MM.1S (cell line): Measurements from ENCODE around the gene AVP.

Experiments
- DNase-seq: peaks from one replicate; pipeline ENCODE4 v3.0.0-alpha.2; 2015
- H2AFZ ChIP-seq: fragments of 300-600 bp; sonication (generic); 2 replicates; pipeline ENCODE4 v1.6.0; 2016; ENCODE audit warnings: antibody characterized with exemption, low read length
- H3F3A ChIP-seq: fragments of 300-600 bp; sonication (generic); 2 replicates; pipeline ENCODE4 v1.6.1; 2016; ENCODE audit warnings: mild to moderate bottlenecking, antibody characterized with exemption, low read length, moderate library complexity, mixed read lengths; ENCODE audit not compliant: insufficient read depth
- H3K27ac ChIP-seq: fragments of 300-600 bp; sonication (generic); 2 replicates; pipeline ENCODE4 v1.5.1; 2016; ENCODE audit warnings: mild to moderate bottlenecking, low read length
- H3K27me3 ChIP-seq: fragments of 300-600 bp; sonication (generic); replicated peaks from 2 replicates; pipeline ENCODE4 v1.6.0; 2016; ENCODE audit warnings: low read length; ENCODE audit not compliant: insufficient read depth
- H3K36me3 ChIP-seq: fragments of 300-600 bp; sonication (generic); replicated peaks from 2 replicates; pipeline ENCODE4 v1.6.1; 2016; ENCODE audit warnings: mild to moderate bottlenecking, low read length, mixed read lengths; ENCODE audit not compliant: insufficient read depth
- H3K4me1 ChIP-seq: fragments of 300-600 bp; sonication (generic); 2 replicates; pipeline ENCODE4 v1.6.1; 2016; ENCODE audit warnings: low read length, mixed read lengths
- H3K4me2 ChIP-seq: fragments of 300-600 bp; sonication (generic); 2 replicates; pipeline ENCODE4 v1.6.0; 2016; ENCODE audit warnings: low read depth, low read length
- H3K4me3 ChIP-seq: fragments of 300-600 bp; sonication (generic); 2 replicates; pipeline ENCODE4 v1.5.1; 2016; ENCODE audit warnings: low read length, mixed read lengths
- H3K79me2 ChIP-seq: fragments of 300-600 bp; sonication (generic); 2 replicates; pipeline ENCODE4 v1.6.1; 2016; ENCODE audit warnings: mixed run types, low read length, mixed read lengths
- H3K9ac ChIP-seq: fragments of 300-600 bp; sonication (generic); 2 replicates; pipeline ENCODE4 v1.6.1; 2016; ENCODE audit warnings: low read length, mixed read lengths
- H3K9me2 ChIP-seq: fragments of 300-600 bp; sonication (generic); replicated peaks from 2 replicates; pipeline ENCODE4 v1.6.1; 2016; ENCODE audit warnings: mild to moderate bottlenecking, low read length, mixed read lengths; ENCODE audit not compliant: insufficient read depth
- H3K9me3 ChIP-seq: fragments of 300-600 bp; sonication (generic); replicated peaks from 2 replicates; pipeline ENCODE4 v1.6.1; 2016; ENCODE audit warnings: mild to moderate bottlenecking, low read length, mixed read lengths; ENCODE audit not compliant: insufficient read depth
- H4K20me1 ChIP-seq: fragments of 300-600 bp; sonication (generic); 2 replicates; pipeline ENCODE4 v1.6.1; 2016; ENCODE audit warnings: mild to moderate bottlenecking, low read length, moderate library complexity, mixed read lengths; ENCODE audit not compliant: insufficient read depth
- CTCF ChIP-seq: fragments of 300-600 bp; sonication (generic); IDR thresholded peaks from 2 replicates; pipeline ENCODE4 v1.5.1; 2016; ENCODE audit warnings: antibody characterized with exemption, low read length, mixed read lengths
- EZH2 ChIP-seq: fragments of 300-600 bp; sonication (generic); optimal IDR thresholded peaks from 2 replicates; pipeline ENCODE3; 2017; ENCODE audit warnings: low read depth, mild to moderate bottlenecking, antibody characterized with exemption, low read length, mixed read lengths
- EZH2phosphoT487 ChIP-seq: fragments of 300-600 bp; sonication (generic); IDR thresholded peaks from 2 replicates; pipeline ENCODE4 v1.6.1; 2018; ENCODE audit warnings: antibody characterized with exemption, low read length

Gene AVP

GRCh38 chr20:3043322-3043721, 41.2 kb downstream of the AVP start, which contains the start of gene GNRH2:
Gene GNRH2 (plus strand): TSS chr20:3043622. CDS start chr20:3044415, 793 bp downstream.
- H3K27me3 ChIP-seq: no peaks in the 10 kb centered on the region
- H3K9me2 ChIP-seq: no peaks in the 10 kb centered on the region
- peaks cover 4% of the 10 kb centered on the region; the same call in 1 of the 2 replicates for H3K36me3 ChIP-seq
- no peaks in the 10 kb centered on the region for H4K20me1 ChIP-seq
- no peak within 1 kb of the TSS for H3K4me2 ChIP-seq
- no peak within 1 kb of the TSS for H2AFZ ChIP-seq
- no peaks in the 10 kb centered on the region for H3K4me1 ChIP-seq
- no peak within 1 kb of the TSS for H3K9ac ChIP-seq
- H3K4me3 ChIP-seq: no peak within 1 kb of the TSS
- H3K27ac ChIP-seq: no peak within 1 kb of the TSS
- no peaks in the 10 kb centered on the region for H3K9me3 ChIP-seq
- H3F3A ChIP-seq: no peaks in the 10 kb centered on the region
- H3K79me2 ChIP-seq: peaks cover 16% of the 10 kb centered on the region
- no peak for TF ChIP-seq CTCF
- no peak for TF ChIP-seq EZH2phosphoT487
- no peak for TF ChIP-seq EZH2
- DNase-seq: no peak

- Histone ChIP-seq H3K4me2 (no peak overlapping the region), H4K20me1 (no peaks in the 10 kb centered on the region), H2AFZ (no peak overlapping the region), H3K36me3 (peaks cover 4% of the 10 kb centered on the region), H3K27ac (no peak overlapping the region), H3F3A (no peaks in the 10 kb centered on the region), H3K9me3 (no peaks in the 10 kb centered on the region), H3K27me3 (no peaks in the 10 kb centered on the region), H3K4me1 (no peaks in the 10 kb centered on the region), H3K9ac (no peak overlapping the region), H3K9me2 (no peaks in the 10 kb centered on the region), H3K79me2 (peaks cover 15% of the 10 kb centered on the region), H3K4me3 (no peak overlapping the region)
- no peak for DNase-seq
- no peak for TF ChIP-seq CTCF
- no peak for TF ChIP-seq EZH2phosphoT487
These were observed 41.9 kb downstream of the AVP start for GRCh38 chr20:3042625-3043024.

GRCh38 chr20:3041854-3042409, 42.6 kb downstream of the AVP start:
- no peak overlapping the region for H3K4me3 ChIP-seq
- H3K27ac ChIP-seq: no peak overlapping the region
- no peak overlapping the region for H3K4me2 ChIP-seq
- H3K9ac ChIP-seq: no peak overlapping the region
- no peaks in the 10 kb centered on the region for H3K9me3 ChIP-seq
- H3K4me1 ChIP-seq: no peaks in the 10 kb centered on the region
- no peak overlapping the region for H2AFZ ChIP-seq
- no peak for TF ChIP-seq CTCF
- TF ChIP-seq EZH2phosphoT487: no peak
- TF ChIP-seq EZH2: no peak
- no peaks in the 10 kb centered on the region for H3F3A ChIP-seq
- H4K20me1 ChIP-seq: no peaks in the 10 kb centered on the region
- H3K36me3 ChIP-seq: peaks cover 4% of the 10 kb centered on the region; the same call in 1 of the 2 replicates
- DNase-seq: no peak
- H3K79me2 ChIP-seq: peaks cover 10% of the 10 kb centered on the region
- no peaks in the 10 kb centered on the region for H3K27me3 ChIP-seq
- no peaks in the 10 kb centered on the region for H3K9me2 ChIP-seq
